MM.1S (cell line): ENCODE measurements around the gene SH2D2A.

Experiments used
- DNase-seq: peaks from one replicate; pipeline ENCODE4 v3.0.0-alpha.2; 2015
- H2AFZ ChIP-seq: fragments of 300-600 bp; sonication (generic); 2 replicates; pipeline ENCODE4 v1.6.0; 2016; ENCODE audit warnings: antibody characterized with exemption, low read length
- H3F3A ChIP-seq: fragments of 300-600 bp; sonication (generic); 2 replicates; pipeline ENCODE4 v1.6.1; 2016; ENCODE audit warnings: mild to moderate bottlenecking, antibody characterized with exemption, low read length, moderate library complexity, mixed read lengths; ENCODE audit not compliant: insufficient read depth
- H3K27ac ChIP-seq: fragments of 300-600 bp; sonication (generic); 2 replicates; pipeline ENCODE4 v1.5.1; 2016; ENCODE audit warnings: mild to moderate bottlenecking, low read length
- H3K27me3 ChIP-seq: fragments of 300-600 bp; sonication (generic); replicated peaks from 2 replicates; pipeline ENCODE4 v1.6.0; 2016; ENCODE audit warnings: low read length; ENCODE audit not compliant: insufficient read depth
- H3K36me3 ChIP-seq: fragments of 300-600 bp; sonication (generic); replicated peaks from 2 replicates; pipeline ENCODE4 v1.6.1; 2016; ENCODE audit warnings: mild to moderate bottlenecking, low read length, mixed read lengths; ENCODE audit not compliant: insufficient read depth
- H3K4me1 ChIP-seq: fragments of 300-600 bp; sonication (generic); 2 replicates; pipeline ENCODE4 v1.6.1; 2016; ENCODE audit warnings: low read length, mixed read lengths
- H3K4me2 ChIP-seq: fragments of 300-600 bp; sonication (generic); 2 replicates; pipeline ENCODE4 v1.6.0; 2016; ENCODE audit warnings: low read depth, low read length
- H3K4me3 ChIP-seq: fragments of 300-600 bp; sonication (generic); 2 replicates; pipeline ENCODE4 v1.5.1; 2016; ENCODE audit warnings: low read length, mixed read lengths
- H3K79me2 ChIP-seq: fragments of 300-600 bp; sonication (generic); 2 replicates; pipeline ENCODE4 v1.6.1; 2016; ENCODE audit warnings: mixed run types, low read length, mixed read lengths
- H3K9ac ChIP-seq: fragments of 300-600 bp; sonication (generic); 2 replicates; pipeline ENCODE4 v1.6.1; 2016; ENCODE audit warnings: low read length, mixed read lengths
- H3K9me2 ChIP-seq: fragments of 300-600 bp; sonication (generic); replicated peaks from 2 replicates; pipeline ENCODE4 v1.6.1; 2016; ENCODE audit warnings: mild to moderate bottlenecking, low read length, mixed read lengths; ENCODE audit not compliant: insufficient read depth
- H3K9me3 ChIP-seq: fragments of 300-600 bp; sonication (generic); replicated peaks from 2 replicates; pipeline ENCODE4 v1.6.1; 2016; ENCODE audit warnings: mild to moderate bottlenecking, low read length, mixed read lengths; ENCODE audit not compliant: insufficient read depth
- H4K20me1 ChIP-seq: fragments of 300-600 bp; sonication (generic); 2 replicates; pipeline ENCODE4 v1.6.1; 2016; ENCODE audit warnings: mild to moderate bottlenecking, low read length, moderate library complexity, mixed read lengths; ENCODE audit not compliant: insufficient read depth
- EZH2 ChIP-seq: fragments of 300-600 bp; sonication (generic); optimal IDR thresholded peaks from 2 replicates; pipeline ENCODE3; 2017; ENCODE audit warnings: low read depth, mild to moderate bottlenecking, antibody characterized with exemption, low read length, mixed read lengths
- EZH2phosphoT487 ChIP-seq: fragments of 300-600 bp; sonication (generic); IDR thresholded peaks from 2 replicates; pipeline ENCODE4 v1.6.1; 2018; ENCODE audit warnings: antibody characterized with exemption, low read length
- TF ChIP-seq, protein P1 (sequence below): fragments of 300-600 bp; sonication (generic); IDR thresholded peaks from 2 replicates; pipeline ENCODE4 v1.5.1; 2016; ENCODE audit warnings: antibody characterized with exemption, low read length, mixed read lengths

Gene SH2D2A

DNA sequence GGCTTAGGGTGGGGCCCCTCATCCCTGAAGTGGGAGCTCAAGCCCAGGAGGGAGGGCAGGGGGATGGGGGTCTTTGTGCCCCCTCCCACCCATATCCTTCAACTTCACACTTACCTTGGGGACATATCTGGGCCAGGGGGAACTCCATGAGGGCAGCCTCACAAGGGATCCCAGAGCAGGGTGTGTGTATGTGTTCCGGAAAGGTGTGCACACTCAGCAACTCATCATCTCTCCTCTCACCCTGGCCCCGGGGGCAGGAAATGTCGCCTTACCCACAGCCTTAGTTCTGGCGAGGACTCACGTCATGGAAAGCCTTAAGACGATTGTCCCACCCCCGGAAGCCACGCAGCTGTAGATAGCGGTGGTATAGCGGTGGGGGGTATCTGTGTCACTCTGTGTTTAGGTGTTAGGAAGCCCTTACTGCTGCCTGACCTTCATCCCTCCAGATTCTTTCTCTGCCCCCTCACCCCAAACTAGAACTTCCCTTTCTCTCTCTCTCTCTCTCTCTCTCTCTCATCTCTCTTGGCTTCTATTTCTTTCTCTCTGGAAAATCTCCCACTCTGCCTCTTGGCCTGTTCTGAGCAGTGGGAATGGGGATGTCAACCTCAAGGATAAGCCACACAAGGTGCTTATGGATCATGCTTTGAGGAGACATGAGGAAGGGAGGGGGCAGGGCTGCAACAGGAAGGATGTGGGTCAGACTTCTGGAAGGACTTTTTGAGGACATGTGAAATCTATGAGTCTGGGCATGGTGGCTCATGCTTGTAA is at the start of gene SH2D2A:
TSS of gene SH2D2A (minus strand) at position 288 of the 768 bp plus-strand sequence. CDS start at position 148, 140 bp downstream.
- Histone ChIP-seq H3K36me3 (no peaks in the 10 kb centered on the region), H3K9me2 (no peaks in the 10 kb centered on the region), H3K9ac (peak within 1 kb of the TSS; percentile 32; the same call in 1 of the 2 replicates), H2AFZ (peak within 1 kb of the TSS; percentile 76), H3K4me1 (peaks cover 22% of the 10 kb centered on the region), H3F3A (no peaks in the 10 kb centered on the region), H3K79me2 (no peaks in the 10 kb centered on the region), H3K27me3 (no peaks in the 10 kb centered on the region), H3K27ac (peak within 1 kb of the TSS; percentile 40; the same call in 1 of the 2 replicates), H3K4me2 (peak within 1 kb of the TSS; percentile 53), H3K4me3 (peak within 1 kb of the TSS; percentile 6; the same call in 1 of the 2 replicates), H4K20me1 (no peaks in the 10 kb centered on the region), H3K9me3 (no peaks in the 10 kb centered on the region)
- no peak for TF ChIP-seq EZH2
- TF ChIP-seq, protein P1, sequence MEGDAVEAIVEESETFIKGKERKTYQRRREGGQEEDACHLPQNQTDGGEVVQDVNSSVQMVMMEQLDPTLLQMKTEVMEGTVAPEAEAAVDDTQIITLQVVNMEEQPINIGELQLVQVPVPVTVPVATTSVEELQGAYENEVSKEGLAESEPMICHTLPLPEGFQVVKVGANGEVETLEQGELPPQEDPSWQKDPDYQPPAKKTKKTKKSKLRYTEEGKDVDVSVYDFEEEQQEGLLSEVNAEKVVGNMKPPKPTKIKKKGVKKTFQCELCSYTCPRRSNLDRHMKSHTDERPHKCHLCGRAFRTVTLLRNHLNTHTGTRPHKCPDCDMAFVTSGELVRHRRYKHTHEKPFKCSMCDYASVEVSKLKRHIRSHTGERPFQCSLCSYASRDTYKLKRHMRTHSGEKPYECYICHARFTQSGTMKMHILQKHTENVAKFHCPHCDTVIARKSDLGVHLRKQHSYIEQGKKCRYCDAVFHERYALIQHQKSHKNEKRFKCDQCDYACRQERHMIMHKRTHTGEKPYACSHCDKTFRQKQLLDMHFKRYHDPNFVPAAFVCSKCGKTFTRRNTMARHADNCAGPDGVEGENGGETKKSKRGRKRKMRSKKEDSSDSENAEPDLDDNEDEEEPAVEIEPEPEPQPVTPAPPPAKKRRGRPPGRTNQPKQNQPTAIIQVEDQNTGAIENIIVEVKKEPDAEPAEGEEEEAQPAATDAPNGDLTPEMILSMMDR, result no peak
- TF ChIP-seq EZH2phosphoT487, result no peak
- DNase-seq, result peak; percentile 92

DNA sequence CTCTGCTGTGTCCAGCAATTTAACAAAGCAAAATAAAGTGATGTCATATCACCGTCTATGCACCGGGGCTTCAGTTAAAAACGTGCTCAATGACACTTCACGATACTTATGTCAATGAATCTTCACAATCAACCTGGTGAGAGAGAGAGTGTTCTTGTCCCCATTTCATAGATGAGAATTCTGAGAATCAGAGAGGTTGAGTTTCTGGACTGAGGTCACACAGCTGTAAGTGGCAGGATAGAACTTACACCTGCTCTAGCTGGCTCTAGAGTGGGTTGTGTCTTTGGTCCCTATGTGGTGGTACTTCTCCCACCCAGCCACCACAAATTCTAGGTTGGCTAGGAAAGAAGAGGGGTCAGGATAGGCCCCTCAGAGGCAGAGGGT is 49.2 kb upstream of the SH2D2A start:
- no peak overlapping the region for H3K4me2 ChIP-seq
- no peaks in the 10 kb centered on the region for H4K20me1 ChIP-seq
- no peak overlapping the region for H3K4me3 ChIP-seq
- no peaks in the 10 kb centered on the region for H3K9me2 ChIP-seq
- TF ChIP-seq EZH2 (no peak), EZH2phosphoT487 (no peak)
- TF ChIP-seq, protein P1, result no peak
- DNase-seq, result no peak
- no peaks in the 10 kb centered on the region for H3K9me3 ChIP-seq
- H3K27ac ChIP-seq, result no peak overlapping the region
- H3K27me3 ChIP-seq, result peaks cover 43% of the 10 kb centered on the region
- no peaks in the 10 kb centered on the region for H3F3A ChIP-seq
- H3K36me3 ChIP-seq, result no peaks in the 10 kb centered on the region
- no peaks in the 10 kb centered on the region for H3K79me2 ChIP-seq
- H3K9ac ChIP-seq, result no peak overlapping the region
- H3K4me1 ChIP-seq, result peaks cover 11% of the 10 kb centered on the region; the same call in 1 of the 2 replicates
- no peak overlapping the region for H2AFZ ChIP-seq

DNA sequence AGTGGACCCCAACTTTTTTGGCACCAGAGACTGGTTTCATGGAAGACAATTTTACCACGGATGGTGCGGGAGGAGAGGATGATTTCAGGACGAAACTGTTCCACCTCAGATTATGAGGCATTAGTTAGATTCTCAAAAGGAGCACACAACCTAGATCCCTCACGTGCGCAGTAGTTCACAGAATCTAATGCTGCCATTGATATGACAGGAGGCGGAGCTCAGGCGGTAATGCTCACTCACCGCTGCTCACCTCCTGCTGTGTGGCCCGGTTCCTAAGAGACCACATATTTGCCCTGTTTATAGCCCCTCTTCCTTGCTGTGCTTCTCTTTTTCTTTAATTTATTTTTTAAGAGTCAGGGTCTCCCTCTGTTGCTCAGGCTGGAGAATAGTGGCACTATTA is 48.6 kb upstream of the SH2D2A start:
- Histone ChIP-seq H3K79me2 (no peaks in the 10 kb centered on the region), H2AFZ (no peak overlapping the region), H3K36me3 (no peaks in the 10 kb centered on the region), H3K9me2 (no peaks in the 10 kb centered on the region), H4K20me1 (no peaks in the 10 kb centered on the region), H3K9me3 (no peaks in the 10 kb centered on the region), H3F3A (no peaks in the 10 kb centered on the region), H3K9ac (no peak overlapping the region), H3K27ac (no peak overlapping the region), H3K4me1 (peaks cover 14% of the 10 kb centered on the region), H3K4me3 (no peak overlapping the region), H3K4me2 (no peak overlapping the region), H3K27me3 (peaks cover 43% of the 10 kb centered on the region)
- TF ChIP-seq EZH2, result no peak
- TF ChIP-seq EZH2phosphoT487, result no peak
- TF ChIP-seq, protein P1, result no peak
- DNase-seq, result no peak
